Measurements from ENCODE around the gene NDEL1.

DNA sequence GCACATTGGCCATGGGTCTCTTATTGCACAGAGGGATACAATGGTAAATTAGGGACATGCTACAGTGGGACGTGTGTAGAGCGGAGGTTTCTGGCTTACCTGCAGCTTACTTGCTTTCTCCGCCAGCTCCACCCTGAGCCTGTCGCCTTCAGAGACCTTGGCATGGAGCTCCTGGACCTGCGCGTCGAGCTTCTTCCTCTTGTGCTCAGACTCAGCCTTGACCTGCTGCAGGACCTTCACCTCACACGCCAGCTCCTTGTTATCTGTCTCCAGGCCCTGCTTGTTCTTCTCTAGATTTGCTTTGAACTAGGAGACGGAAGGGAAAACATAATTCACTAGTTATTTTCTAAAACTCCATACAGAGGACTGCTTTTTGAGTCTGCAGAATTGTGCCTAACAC, 63.5 kb downstream of the NDEL1 start:
- no peak for TF ChIP-seq POLR2A (IDR thresholded peaks at IDR 0.05)
- TF ChIP-seq, protein P1, sequence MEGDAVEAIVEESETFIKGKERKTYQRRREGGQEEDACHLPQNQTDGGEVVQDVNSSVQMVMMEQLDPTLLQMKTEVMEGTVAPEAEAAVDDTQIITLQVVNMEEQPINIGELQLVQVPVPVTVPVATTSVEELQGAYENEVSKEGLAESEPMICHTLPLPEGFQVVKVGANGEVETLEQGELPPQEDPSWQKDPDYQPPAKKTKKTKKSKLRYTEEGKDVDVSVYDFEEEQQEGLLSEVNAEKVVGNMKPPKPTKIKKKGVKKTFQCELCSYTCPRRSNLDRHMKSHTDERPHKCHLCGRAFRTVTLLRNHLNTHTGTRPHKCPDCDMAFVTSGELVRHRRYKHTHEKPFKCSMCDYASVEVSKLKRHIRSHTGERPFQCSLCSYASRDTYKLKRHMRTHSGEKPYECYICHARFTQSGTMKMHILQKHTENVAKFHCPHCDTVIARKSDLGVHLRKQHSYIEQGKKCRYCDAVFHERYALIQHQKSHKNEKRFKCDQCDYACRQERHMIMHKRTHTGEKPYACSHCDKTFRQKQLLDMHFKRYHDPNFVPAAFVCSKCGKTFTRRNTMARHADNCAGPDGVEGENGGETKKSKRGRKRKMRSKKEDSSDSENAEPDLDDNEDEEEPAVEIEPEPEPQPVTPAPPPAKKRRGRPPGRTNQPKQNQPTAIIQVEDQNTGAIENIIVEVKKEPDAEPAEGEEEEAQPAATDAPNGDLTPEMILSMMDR (IDR thresholded peaks at IDR 0.05), result no peak

Measured in right lobe of liver (tissue), 4 donors.